Stimulated activated naive CD8-positive, alpha-beta T cell treated with anti-CD3 and anti-CD28 coated beads, Interleukin-15, amount 100 ng/mL, for 72 hours (primary cell): Measurements from ENCODE around the gene AHCYL2.
A peak's percentile ranks its signal among the peaks of the same experiment; 100 is the strongest.
"Not testable (repeated sequence)": the region's sequence is repeated elsewhere in the genome, so short reads cannot be mapped to it uniquely, and the experiment has no call there.

Experiments used
- ATAC-seq: fragments of 150-1000 bp; cut with Tn5 transposase; 2 replicates; pipeline ENCODE4 v1.10.0; 2021; ENCODE audit warnings: mild to moderate bottlenecking, moderate library complexity
- DNase-seq, 2 donors: peaks; one replicate each; pipeline ENCODE4 v3.0.0; 2021 to 2022
- H3K27ac Mint-ChIP-seq, 2 donors: one replicate each; pipeline ENCODE4 v1.8.0; 2022; ENCODE audit warnings: mild to moderate bottlenecking in 2 of 2, mixed read lengths in 2 of 2, moderate library complexity in 2 of 2
- H3K27me3 Mint-ChIP-seq: one replicate; pipeline ENCODE4 v1.8.0; 2022; ENCODE audit warnings: mixed read lengths
- H3K4me1 Mint-ChIP-seq: one replicate; pipeline ENCODE4 v1.8.0; 2022; ENCODE audit warnings: mild to moderate bottlenecking, mixed read lengths
- H3K4me3 Mint-ChIP-seq, 2 donors: one replicate each; pipeline ENCODE4 v1.8.0; 2022; ENCODE audit warnings: mild to moderate bottlenecking in 2 of 2, mixed read lengths in 2 of 2, moderate library complexity in 1 of 2
- H3K9me3 Mint-ChIP-seq, 2 donors: one replicate each; pipeline ENCODE4 v1.8.0; 2022; ENCODE audit warnings: mixed read lengths in 2 of 2

AHCYL2 gene

GRCh38 chr7:129219166-129219565, 5.7 kb upstream of the AHCYL2 start:
- H3K9me3 Mint-ChIP-seq, H3K4me3 Mint-ChIP-seq, ATAC-seq, H3K27me3 Mint-ChIP-seq, DNase-seq: not testable (repeated sequence)
- peak overlapping the region in 1 of 2 donors; percentile 27 for H3K27ac Mint-ChIP-seq
- H3K4me1 Mint-ChIP-seq: peaks cover 20% of the 10 kb centered on the region

- no peaks in the 10 kb centered on the region for H3K9me3 Mint-ChIP-seq
- peaks cover 7% of the 10 kb centered on the region for H3K27me3 Mint-ChIP-seq
- H3K4me1 Mint-ChIP-seq: peaks cover 38% of the 10 kb centered on the region
- peak overlapping the region in 1 of 2 donors; percentile 61 for H3K27ac Mint-ChIP-seq
- DNase-seq (no peak), ATAC-seq (no peak)
- H3K4me3 Mint-ChIP-seq: peak overlapping the region; percentile 50 to 67
Measured at GRCh38 chr7:129222064-129222463, 2.8 kb upstream of the AHCYL2 start.

GRCh38 chr7:129225206-129225930, 538 bp downstream of the AHCYL2 start:
- no peaks in the 10 kb centered on the region for H3K9me3 Mint-ChIP-seq
- ATAC-seq (peak; percentile 71), DNase-seq (peak; percentile 64 to 70)
- H3K4me1 Mint-ChIP-seq: peaks cover 41% of the 10 kb centered on the region
- H3K4me3 Mint-ChIP-seq: peak overlapping the region; percentile 86 to 88
- no peaks in the 10 kb centered on the region for H3K27me3 Mint-ChIP-seq
- peak overlapping the region; percentile 73 to 95 for H3K27ac Mint-ChIP-seq

- Mint-ChIP-seq H3K27me3 (no peaks in the 10 kb centered on the region), H3K4me3 (peak overlapping the region; percentile 86 to 88), H3K27ac (peak overlapping the region in 1 of 2 donors; percentile 73), H3K9me3 (no peaks in the 10 kb centered on the region), H3K4me1 (peaks cover 41% of the 10 kb centered on the region)
- DNase-seq: no peak
- ATAC-seq: no peak
Measured at GRCh38 chr7:129225931-129226572, 1.2 kb downstream of the AHCYL2 start.

- no peaks in the 10 kb centered on the region for H3K9me3 Mint-ChIP-seq
- no peaks in the 10 kb centered on the region for H3K27me3 Mint-ChIP-seq
- no peak overlapping the region for H3K4me3 Mint-ChIP-seq
- no peak overlapping the region for H3K27ac Mint-ChIP-seq
- ATAC-seq (no peak), DNase-seq (no peak)
- H3K4me1 Mint-ChIP-seq: peaks cover 29% of the 10 kb centered on the region
Measured at GRCh38 chr7:129227646-129228578, 3.1 kb downstream of the AHCYL2 start.

GRCh38 chr7:129228633-129229032, 3.8 kb downstream of the AHCYL2 start:
- no peak for DNase-seq
- Mint-ChIP-seq H3K27ac (no peak overlapping the region), H3K9me3 (no peaks in the 10 kb centered on the region), H3K4me1 (peaks cover 29% of the 10 kb centered on the region), H3K4me3 (no peak overlapping the region), H3K27me3 (no peaks in the 10 kb centered on the region)
- no peak for ATAC-seq

- H3K4me3 Mint-ChIP-seq: no peak overlapping the region
- no peak for ATAC-seq
- H3K27ac Mint-ChIP-seq: no peak overlapping the region
- peaks cover 10% of the 10 kb centered on the region for H3K4me1 Mint-ChIP-seq
- DNase-seq: no peak
- no peaks in the 10 kb centered on the region for H3K27me3 Mint-ChIP-seq
- no peaks in the 10 kb centered on the region for H3K9me3 Mint-ChIP-seq
Measured at GRCh38 chr7:129231666-129232065, 6.8 kb downstream of the AHCYL2 start.

GRCh38 chr7:129238546-129238945, 13.7 kb downstream of the AHCYL2 start:
- peaks cover 16% of the 10 kb centered on the region for H3K4me1 Mint-ChIP-seq
- no peaks in the 10 kb centered on the region for H3K27me3 Mint-ChIP-seq
- ATAC-seq: no peak
- no peak for DNase-seq
- H3K27ac Mint-ChIP-seq: no peak overlapping the region
- no peaks in the 10 kb centered on the region for H3K9me3 Mint-ChIP-seq
- no peak overlapping the region for H3K4me3 Mint-ChIP-seq

- ATAC-seq: no peak
- Mint-ChIP-seq H3K4me1 (peaks cover 16% of the 10 kb centered on the region), H3K9me3 (no peaks in the 10 kb centered on the region), H3K27ac (no peak overlapping the region), H3K4me3 (no peak overlapping the region), H3K27me3 (no peaks in the 10 kb centered on the region)
- no peak for DNase-seq
Measured at GRCh38 chr7:129240119-129240820, 15.4 kb downstream of the AHCYL2 start.

- DNase-seq (no peak), ATAC-seq (no peak)
- Mint-ChIP-seq H3K27me3 (no peaks in the 10 kb centered on the region), H3K27ac (no peak overlapping the region), H3K4me3 (no peak overlapping the region), H3K9me3 (peaks cover 0 to 6% of the 10 kb centered on the region in 2 donors), H3K4me1 (peaks cover 22% of the 10 kb centered on the region)
Measured at GRCh38 chr7:129244220-129244619, 19.4 kb downstream of the AHCYL2 start.

- ATAC-seq: no peak
- H3K27me3 Mint-ChIP-seq: no peaks in the 10 kb centered on the region
- no peak overlapping the region for H3K27ac Mint-ChIP-seq
- H3K9me3 Mint-ChIP-seq: peaks cover 0 to 6% of the 10 kb centered on the region in 2 donors
- no peak for DNase-seq
- no peak overlapping the region for H3K4me3 Mint-ChIP-seq
- H3K4me1 Mint-ChIP-seq: peaks cover 10% of the 10 kb centered on the region
Measured at GRCh38 chr7:129245533-129245932, 20.7 kb downstream of the AHCYL2 start.

- Mint-ChIP-seq H3K27me3 (no peaks in the 10 kb centered on the region), H3K27ac (no peak overlapping the region), H3K4me1 (peaks cover 5% of the 10 kb centered on the region), H3K4me3 (no peak overlapping the region), H3K9me3 (peaks cover 0 to 6% of the 10 kb centered on the region in 2 donors)
- ATAC-seq (no peak), DNase-seq (no peak)
Measured at GRCh38 chr7:129247087-129247486, 22.3 kb downstream of the AHCYL2 start.

- H3K4me1 Mint-ChIP-seq: no peaks in the 10 kb centered on the region
- ATAC-seq (no peak), DNase-seq (no peak)
- no peak overlapping the region for H3K27ac Mint-ChIP-seq
- H3K9me3 Mint-ChIP-seq: no peaks in the 10 kb centered on the region
- H3K4me3 Mint-ChIP-seq: no peak overlapping the region
- H3K27me3 Mint-ChIP-seq: no peaks in the 10 kb centered on the region
Measured at GRCh38 chr7:129252128-129252527, 27.3 kb downstream of the AHCYL2 start.

GRCh38 chr7:129252603-129253002, 27.8 kb downstream of the AHCYL2 start:
- H3K27ac Mint-ChIP-seq, H3K27me3 Mint-ChIP-seq, H3K4me1 Mint-ChIP-seq, ATAC-seq, H3K9me3 Mint-ChIP-seq, DNase-seq, H3K4me3 Mint-ChIP-seq: not testable (repeated sequence)

GRCh38 chr7:129255800-129256199, 31.0 kb downstream of the AHCYL2 start:
- Mint-ChIP-seq H3K4me1 (peaks cover 22% of the 10 kb centered on the region), H3K9me3 (no peaks in the 10 kb centered on the region), H3K27me3 (no peaks in the 10 kb centered on the region), H3K4me3 (no peak overlapping the region), H3K27ac (no peak overlapping the region)
- DNase-seq: no peak
- ATAC-seq: no peak
